Stomach (tissue), 9 donors: ENCODE results near the gene WDR75. TPM values are rescaled to one million over a fixed set of nuclear protein-coding genes. Genes with fewer than 3 reads are reported as not detected.
A peak's percentile ranks its signal among the peaks of the same experiment; 100 is the strongest.

ENCODE experiments used
- DNase-seq, 2 donors: peaks; one replicate each; pipeline versions ENCODE4 v3.0.0 to v3.0.0-alpha.2; 2013 to 2019
- H3K27ac ChIP-seq, 5 donors: fragments of 200-600 bp in 4 of 5; sonication (generic) in 4 of 5; one replicate each; pipeline ENCODE4 v1.5.1; 2013 to 2019; ENCODE audit warnings: mild to moderate bottlenecking in 1 of 5, moderate library complexity in 1 of 5
- H3K27me3 ChIP-seq, 3 donors: fragments of 200-600 bp; sonication (generic); one replicate each; pipeline ENCODE4 v1.5.1; 2017 to 2019; ENCODE audit warnings: mixed run types in 1 of 3
- H3K36me3 ChIP-seq, 4 donors: fragments of 200-600 bp; sonication (generic); 1 replicate in 3 of 4; 2 replicates in 1 of 4; pipeline ENCODE4 v1.5.1; 2016 to 2019
- H3K4me1 ChIP-seq, 4 donors: fragments of 200-600 bp; sonication (generic); one replicate each; pipeline ENCODE4 v1.5.1; 2016 to 2019
- H3K4me3 ChIP-seq, 4 donors: fragments of 200-600 bp; sonication (generic) in 3 of 4; one replicate each; pipeline ENCODE4 v1.5.1; 2016 to 2019; ENCODE audit warnings: mild to moderate bottlenecking in 1 of 4
- H3K9me3 ChIP-seq, 4 donors: fragments of 200-600 bp; sonication (generic); one replicate each; pipeline ENCODE4 v1.5.1; 2016 to 2019
- CTCF ChIP-seq, 7 experiments: fragments of 450-650 bp in 4 of 7; fragments of 200-600 bp in 3 of 7; sonication (generic) in 3 of 7; IDR thresholded peaks; one replicate each; pipeline ENCODE4 v1.5.1; 2016 to 2019; ENCODE audit warnings: antibody characterized with exemption in 7 of 7, control low read depth in 2 of 7, mild to moderate bottlenecking in 1 of 7
- EP300 ChIP-seq: sonication (generic); formaldehyde crosslinking; IDR thresholded peaks from one replicate; pipeline ENCODE4 v1.6.1; 2017; ENCODE audit warnings: antibody characterized with exemption
- POLR2A ChIP-seq, 4 donors: fragments of 450-650 bp; IDR thresholded peaks; one replicate each; pipeline ENCODE4 v1.6.1; 2016; ENCODE audit warnings: antibody characterized with exemption in 4 of 4, control low read depth in 2 of 4, mild to moderate bottlenecking in 1 of 4, moderate library complexity in 1 of 4
- POLR2AphosphoS5 ChIP-seq, 3 donors: sonication (generic); formaldehyde crosslinking; IDR thresholded peaks; one replicate each; pipeline ENCODE4 v1.6.1; 2016; ENCODE audit warnings: antibody characterized with exemption in 3 of 3
- WGBS, 5 donors: extraction: QIAGEN DNeasy Blood & Tissue Kit in 3 of 5; methylation state at CpG; one replicate each; pipeline versions ENCODE4 v1.1.5 to v1.1.7; 2013 to 2018; 5-methylcytosine and 5-hydroxymethylcytosine counted together
- intact Hi-C: fragments of 100-400 bp; cut with DNase I; formaldehyde crosslinking; loops from one replicate; pipeline ENCODE4 v1.15.1; 2023; ENCODE audit warnings: low total_unique reads
- polyA plus RNA-seq, 3 donors: library from polyadenylated mRNA; stranded (reverse); fragments of 200-250 nt; gene quantifications; one replicate each; pipeline ENCODE4 v1.2.3, GENCODE V29; 2013
- total RNA-seq, 5 donors: library from RNA; depleted of rRNA; stranded (reverse); fragments of >200 nt; gene quantifications; one replicate each; pipeline versions ENCODE4 v1.1.0 to v1.2.3, GENCODE V29; 2014 to 2016
- donor health status: healthy with polysubstance abuse.
- donor health status: Bipolar disorder and iron deficiency.
- donor health status: healthy.

WDR75 gene
- total and polyA plus RNA-seq, 8 donors = 6.1 to 89.9 (median 26.5) TPM

DNA sequence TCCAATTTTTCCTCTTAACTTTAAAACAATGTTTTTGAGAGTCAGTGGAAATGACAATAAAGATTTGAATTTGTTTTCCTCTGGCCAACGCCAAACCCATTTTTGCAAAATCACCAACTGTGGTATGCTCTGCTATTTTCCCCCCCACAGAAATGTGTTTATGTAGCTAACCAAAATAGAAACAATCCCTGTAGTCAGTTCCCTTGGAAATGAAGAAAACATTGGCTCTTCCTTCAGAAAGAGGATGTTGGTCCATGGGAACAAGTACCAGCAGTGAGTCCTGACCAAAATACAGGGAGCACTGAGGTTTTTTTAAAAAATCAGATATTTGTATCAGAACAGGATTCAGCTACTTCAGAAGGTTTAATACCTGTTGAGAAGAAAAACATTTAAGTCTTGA lies 74.0 kb downstream of the WDR75 start:
- no peak for DNase-seq
- no peak overlapping the region for H3K4me3 ChIP-seq
- H3K36me3 ChIP-seq = no peaks in the 10 kb centered on the region
- intact Hi-C loops = no loop called here
- TF ChIP-seq POLR2AphosphoS5 (IDR thresholded peaks at IDR 0.05) = peak in 1 of 3 donors; percentile 8
- TF ChIP-seq CTCF (IDR thresholded peaks at IDR 0.05) = no peak
- peaks cover 0 to 2% (median 0%) of the 10 kb centered on the region in 3 donors for H3K27me3 ChIP-seq
- peak overlapping the region in 1 of 5 donors; percentile 16 for H3K27ac ChIP-seq
- peaks cover 0 to 4% (median 0%) of the 10 kb centered on the region in 4 donors for H3K9me3 ChIP-seq
- H3K4me1 ChIP-seq = peaks cover 0 to 19% (median 2%) of the 10 kb centered on the region in 4 donors
- WGBS, 5 donors = 55 to 78% (median 72%) methylated on average over 1 of the region's 1 CpG

GRCh38 chr2:189516546-189516945 lies 75.3 kb downstream of the WDR75 start:
- peaks cover 0 to 2% (median 0%) of the 10 kb centered on the region in 3 donors for H3K27me3 ChIP-seq
- peaks cover 2 to 27% (median 5%) of the 10 kb centered on the region in 4 donors for H3K4me1 ChIP-seq
- DNase-seq = no peak
- TF ChIP-seq POLR2AphosphoS5 (IDR thresholded peaks at IDR 0.05) (no peak), POLR2A (IDR thresholded peaks at IDR 0.05) (no peak), CTCF (IDR thresholded peaks at IDR 0.05) (no peak), EP300 (no peak)
- H3K36me3 ChIP-seq = no peaks in the 10 kb centered on the region
- intact Hi-C loops = no loop called here
- 52 to 67% (median 63%) methylated on average over 3 of the region's 3 CpGs for WGBS, 5 donors
- no peak overlapping the region for H3K27ac ChIP-seq
- no peak overlapping the region for H3K4me3 ChIP-seq
- H3K9me3 ChIP-seq = peaks cover 0 to 4% (median 0%) of the 10 kb centered on the region in 4 donors

DNA sequence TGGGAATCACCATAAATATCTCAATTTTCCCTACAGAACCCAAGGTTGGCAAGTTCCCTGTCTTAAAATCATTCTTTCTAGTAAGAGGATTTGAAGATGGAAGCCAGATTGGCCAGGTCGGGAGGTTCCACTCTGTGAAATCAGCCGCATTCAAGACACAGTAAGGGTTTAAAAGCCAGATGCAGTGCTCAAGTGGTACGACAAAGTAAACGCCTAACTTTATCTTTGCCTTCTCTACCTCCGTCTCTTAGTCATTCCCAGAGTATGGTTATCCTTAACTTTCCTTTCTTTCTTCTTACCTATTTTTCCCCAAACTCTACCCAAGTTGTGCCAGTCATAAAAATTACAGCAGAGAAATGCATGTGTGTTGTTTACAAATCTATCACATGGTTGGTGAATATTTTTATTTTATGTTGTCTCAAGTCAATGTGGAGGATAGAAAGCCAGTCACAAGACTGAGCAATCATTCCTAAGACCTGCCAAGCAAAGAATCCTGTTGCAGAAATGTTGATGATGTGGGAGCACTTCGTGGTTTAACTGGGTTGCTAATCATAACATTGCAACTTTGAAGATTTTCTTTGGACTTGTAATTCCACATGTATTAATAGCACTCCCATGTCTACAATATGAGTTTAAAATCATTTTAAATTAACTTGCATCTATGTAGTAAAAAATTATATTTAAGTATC lies 76.7 kb downstream of the WDR75 start:
- no peak overlapping the region for H3K27ac ChIP-seq
- TF ChIP-seq CTCF (IDR thresholded peaks at IDR 0.05) (no peak), POLR2AphosphoS5 (IDR thresholded peaks at IDR 0.05) (no peak), EP300 (no peak), POLR2A (IDR thresholded peaks at IDR 0.05) (no peak)
- peaks cover 15 to 42% (median 19%) of the 10 kb centered on the region in 4 donors for H3K4me1 ChIP-seq
- H3K27me3 ChIP-seq = peaks cover 0 to 2% (median 0%) of the 10 kb centered on the region in 3 donors
- peaks cover 0 to 4% (median 0%) of the 10 kb centered on the region in 4 donors for H3K9me3 ChIP-seq
- intact Hi-C loops = no loop called here
- H3K36me3 ChIP-seq = no peaks in the 10 kb centered on the region
- DNase-seq = no peak
- 80 to 93% (median 89%) methylated on average over 6 of the region's 6 CpGs for WGBS, 5 donors
- no peak overlapping the region for H3K4me3 ChIP-seq

GRCh38 chr2:189519631-189520387 lies 78.5 kb downstream of the WDR75 start:
- Histone ChIP-seq H3K27me3 (peaks cover 0 to 2% (median 0%) of the 10 kb centered on the region in 3 donors), H3K4me1 (peaks cover 15 to 49% (median 23%) of the 10 kb centered on the region in 4 donors), H3K36me3 (no peaks in the 10 kb centered on the region), H3K4me3 (no peak overlapping the region), H3K9me3 (peaks cover 0 to 4% (median 0%) of the 10 kb centered on the region in 4 donors), H3K27ac (no peak overlapping the region)
- intact Hi-C loops = no loop called here
- TF ChIP-seq POLR2A (IDR thresholded peaks at IDR 0.05) (no peak), POLR2AphosphoS5 (IDR thresholded peaks at IDR 0.05) (no peak), CTCF (IDR thresholded peaks at IDR 0.05) (no peak), EP300 (no peak)
- no peak for DNase-seq
- WGBS, 5 donors = 76 to 83% (median 77%) methylated on average over 6 of the region's 6 CpGs
